GM12878 (cell line): ENCODE measurements around the gene PCID2. TPM values are rescaled to one million over a fixed set of nuclear protein-coding genes. Genes with fewer than 3 reads are reported as not detected.

ENCODE experiments used
- ATAC-seq: fragments of 200-7000 bp; cut with Tn5 transposase; 3 replicates; pipeline ENCODE4 v1.9.1; 2020; ENCODE audit warnings: mild to moderate bottlenecking, moderate library complexity
- BruUV-seq: library from RNA; stranded (reverse); fragments of 400-500 nt; replicated peaks from 2 replicates; lab custom pipeline; 2021; lab: Mats Ljungman, UMichigan
- CTCF ChIA-PET: fragments of 300-600 bp; sonication (Branson Sonifier 250); formaldehyde crosslinking; extraction: SDS; loops from one replicate; lab custom pipeline; 2021; ENCODE audit warnings: inconsistent platforms; lab: Yijun Ruan, JAX
- POLR2A ChIA-PET: fragments of 350-600 bp; formaldehyde crosslinking; extraction: SDS; loops from one replicate; lab custom pipeline; 2021; ENCODE audit warnings: inconsistent platforms; lab: Charles Lee
- RAD21 ChIA-PET: fragments of 300-600 bp; sonication (Branson Sonifier 250); formaldehyde crosslinking; loops from one replicate; lab custom pipeline; 2023; ENCODE audit warnings: antibody characterized with exemption; ENCODE audit not compliant: unreplicated experiment; lab: Charles Lee
- SMC1A ChIA-PET: fragments of 300-600 bp; sonication (Branson Sonifier 250); formaldehyde crosslinking; loops from one replicate; lab custom pipeline; 2023; ENCODE audit not compliant: unreplicated experiment, uncharacterized antibody; lab: Charles Lee
- DNase-seq: peaks from one replicate; pipeline ENCODE4 v3.0.0-alpha.2; 2011; ENCODE audit warnings: low read depth, low spot score
- FAIRE-seq: peaks from 3 replicates; lab custom pipeline; 2011; peaks lifted over from hg19 to GRCh38; lab: Jason Lieb, UNC
- H2AFZ ChIP-seq: 2 replicates; pipeline ENCODE4 v1.6.0; 2011; ENCODE audit warnings: low read depth, low read length, control low read depth; ENCODE audit not compliant: control insufficient read depth
- H3K27ac ChIP-seq: 2 replicates; pipeline ENCODE4 v1.5.1; 2011; ENCODE audit warnings: control low read depth; ENCODE audit not compliant: control insufficient read depth, insufficient read depth
- H3K27me3 ChIP-seq, 2 experiments: replicated peaks in 1 of 2; 2 replicates each; pipeline versions ENCODE4 v1.6.0 to v1.6.1; 2011; ENCODE audit warnings: low read length in 1 of 2; ENCODE audit not compliant: control insufficient read depth in 2 of 2, insufficient read depth in 2 of 2
- H3K36me3 ChIP-seq, 2 experiments: 2 replicates each; pipeline ENCODE4 v1.5.1; 2011; ENCODE audit warnings: low read length in 1 of 2; ENCODE audit not compliant: control insufficient read depth in 2 of 2, insufficient read depth in 2 of 2
- H3K4me1 ChIP-seq: 2 replicates; pipeline ENCODE4 v1.6.1; 2011; ENCODE audit warnings: mild to moderate bottlenecking, low read length, moderate library complexity, mixed read lengths; ENCODE audit not compliant: control insufficient read depth, insufficient read depth
- H3K4me2 ChIP-seq: 2 replicates; pipeline ENCODE4 v1.6.0; 2011; ENCODE audit warnings: control low read depth; ENCODE audit not compliant: control insufficient read depth, insufficient read depth
- H3K4me3 ChIP-seq: fragments of 200-600 bp; sonication (generic); 2 replicates; pipeline ENCODE4 v1.5.1; 2016
- H3K79me2 ChIP-seq: 2 replicates; pipeline ENCODE4 v1.6.0; 2011; ENCODE audit warnings: low read length; ENCODE audit not compliant: control insufficient read depth, insufficient read depth
- H3K9ac ChIP-seq: 2 replicates; pipeline ENCODE4 v1.8.0; 2011; ENCODE audit warnings: low read length, control low read depth, mixed read lengths; ENCODE audit not compliant: control insufficient read depth, insufficient read depth
- H3K9me3 ChIP-seq: replicated peaks from 3 replicates; pipeline ENCODE4 v1.5.1; 2011; ENCODE audit warnings: mild to moderate bottlenecking, low read length; ENCODE audit not compliant: control insufficient read depth, insufficient read depth
- H4K20me1 ChIP-seq: 2 replicates; pipeline ENCODE4 v1.6.0; 2011; ENCODE audit not compliant: control insufficient read depth, insufficient read depth
- BHLHE40 ChIP-seq, 2 experiments: fragments of 450-650 bp in 1 of 2; IDR thresholded peaks; 2 replicates each; pipeline ENCODE4 v1.6.1; 2011 to 2017; ENCODE audit warnings: low read depth in 2 of 2, borderline replicate concordance in 1 of 2, improper control_type of control experiment in 1 of 2, low read length in 1 of 2, mild to moderate bottlenecking in 1 of 2
- IKZF1 ChIP-seq: fragments of 450-650 bp; conservative IDR thresholded peaks from 2 replicates; pipeline ENCODE4 v1.6.1; 2017; ENCODE audit warnings: antibody characterized with exemption, mild to moderate bottlenecking
- NR2F1 ChIP-seq: fragments of 450-650 bp; conservative IDR thresholded peaks from 2 replicates; pipeline ENCODE4 v1.6.1; 2017; ENCODE audit warnings: mild to moderate bottlenecking
- POLR2A ChIP-seq: IDR thresholded peaks from 2 replicates; pipeline ENCODE4 v1.6.1; 2011; ENCODE audit warnings: low read depth, mild to moderate bottlenecking, low read length
- RAD51 ChIP-seq: fragments of 450-650 bp; IDR thresholded peaks from 2 replicates; pipeline ENCODE4 v1.6.1; 2016; ENCODE audit warnings: moderate library complexity, mild to moderate bottlenecking, inconsistent platforms
- RUNX3 ChIP-seq: IDR thresholded peaks from 2 replicates; pipeline ENCODE4 v1.6.1; 2012; ENCODE audit warnings: low read length, inconsistent platforms
- SMARCA5 ChIP-seq: fragments of 450-650 bp; IDR thresholded peaks from 2 replicates; pipeline ENCODE4 v1.6.1; 2017; ENCODE audit warnings: mild to moderate bottlenecking
- YY1 ChIP-seq: IDR thresholded peaks from 2 replicates; pipeline ENCODE4 v1.6.1; 2011; ENCODE audit warnings: low read depth, mild to moderate bottlenecking, low read length
- WGBS: methylation state at CpG from one replicate; pipeline ENCODE4 v1.1.6; 2016; ENCODE audit warnings: low lambda C conversion rate; ENCODE audit not compliant: insufficient replicate concordance, insufficient coverage; ENCODE audit errors: missing lambda C conversion rate; 5-methylcytosine and 5-hydroxymethylcytosine counted together
- in situ Hi-C: fragments of 300-500 bp; cut with MboI; formaldehyde crosslinking; loops from 9 replicates; pipeline ENCODE4 v1.14.3; 2018; ENCODE audit warnings: mixed read lengths
- intact Hi-C: fragments of 100-400 bp; cut with micrococcal nuclease; formaldehyde crosslinking; loops from one replicate; pipeline ENCODE4 v1.14.2; 2022; ENCODE audit not compliant: unreplicated experiment
- polyA plus RNA-seq, 11 experiments: library from polyadenylated mRNA; depleted of rRNA in 4 of 11; unstranded in 6 of 11; stranded (reverse) in 5 of 11; fragments of >200 nt; fragmentation: Nextera tagmentation in 4 of 11; fragmentation: Illumina TruSeq in 1 of 11; extraction: Ambion mirVana in 4 of 11; extraction: Trizol in 1 of 11; gene quantifications; 1 replicate in 1 of 11; 2 replicates in 10 of 11; pipeline versions ENCODE4 v1.2.1 to v1.2.3, GENCODE V29; 2011 to 2016; ENCODE audit warnings: inconsistent platforms in 2 of 11, missing spikeins in 2 of 11, low read depth in 1 of 11
- total RNA-seq, 4 experiments: library from RNA; depleted of rRNA in 3 of 4; stranded (reverse); fragments of >200 nt in 3 of 4; fragmentation: Illumina TruSeq in 1 of 4; extraction: Trizol in 1 of 4; gene quantifications; 2 replicates each; pipeline versions ENCODE4 v1.2.1 to v1.2.3, GENCODE V29; 2013 to 2021
- TF ChIP-seq, protein P1 (sequence below): fragments of 450-650 bp; IDR thresholded peaks from 2 replicates; pipeline ENCODE4 v1.6.1; 2018; ENCODE audit warnings: borderline replicate concordance, mild to moderate bottlenecking; ENCODE audit not compliant: partially characterized antibody
- TF ChIP-seq, protein P2 (sequence below): fragments of 150-350 bp; IDR thresholded peaks from 2 replicates; pipeline ENCODE4 v1.6.1; 2014; ENCODE audit warnings: mild to moderate bottlenecking, low read depth, low read length
- TF ChIP-seq, protein P3 (sequence below): IDR thresholded peaks from 2 replicates; pipeline ENCODE4 v1.6.1; 2011; ENCODE audit warnings: mild to moderate bottlenecking, low read depth, low read length, moderate library complexity; ENCODE audit not compliant: insufficient replicate concordance
- TF ChIP-seq, protein P4 (sequence below): IDR thresholded peaks from 2 replicates; pipeline ENCODE4 v1.6.1; 2012; ENCODE audit warnings: low read length, inconsistent platforms
- TF ChIP-seq, protein P5 (sequence below): IDR thresholded peaks from 2 replicates; pipeline ENCODE4 v1.6.1; 2011; ENCODE audit warnings: low read depth, mild to moderate bottlenecking, low read length, moderate library complexity, borderline replicate concordance; ENCODE audit errors: extremely low read depth
- TF ChIP-seq, protein P6 (sequence below): IDR thresholded peaks from 2 replicates; pipeline ENCODE4 v1.6.1; 2011; ENCODE audit warnings: low read depth, low read length, improper control_type of control experiment, borderline replicate concordance

Gene PCID2
- total and polyA plus RNA-seq, 10 of the 15 experiments (the other 5 are each of a cell fraction or from before 2014, with no cell fraction given): 37.0 to 98.1 (median 58.3) TPM

DNA sequence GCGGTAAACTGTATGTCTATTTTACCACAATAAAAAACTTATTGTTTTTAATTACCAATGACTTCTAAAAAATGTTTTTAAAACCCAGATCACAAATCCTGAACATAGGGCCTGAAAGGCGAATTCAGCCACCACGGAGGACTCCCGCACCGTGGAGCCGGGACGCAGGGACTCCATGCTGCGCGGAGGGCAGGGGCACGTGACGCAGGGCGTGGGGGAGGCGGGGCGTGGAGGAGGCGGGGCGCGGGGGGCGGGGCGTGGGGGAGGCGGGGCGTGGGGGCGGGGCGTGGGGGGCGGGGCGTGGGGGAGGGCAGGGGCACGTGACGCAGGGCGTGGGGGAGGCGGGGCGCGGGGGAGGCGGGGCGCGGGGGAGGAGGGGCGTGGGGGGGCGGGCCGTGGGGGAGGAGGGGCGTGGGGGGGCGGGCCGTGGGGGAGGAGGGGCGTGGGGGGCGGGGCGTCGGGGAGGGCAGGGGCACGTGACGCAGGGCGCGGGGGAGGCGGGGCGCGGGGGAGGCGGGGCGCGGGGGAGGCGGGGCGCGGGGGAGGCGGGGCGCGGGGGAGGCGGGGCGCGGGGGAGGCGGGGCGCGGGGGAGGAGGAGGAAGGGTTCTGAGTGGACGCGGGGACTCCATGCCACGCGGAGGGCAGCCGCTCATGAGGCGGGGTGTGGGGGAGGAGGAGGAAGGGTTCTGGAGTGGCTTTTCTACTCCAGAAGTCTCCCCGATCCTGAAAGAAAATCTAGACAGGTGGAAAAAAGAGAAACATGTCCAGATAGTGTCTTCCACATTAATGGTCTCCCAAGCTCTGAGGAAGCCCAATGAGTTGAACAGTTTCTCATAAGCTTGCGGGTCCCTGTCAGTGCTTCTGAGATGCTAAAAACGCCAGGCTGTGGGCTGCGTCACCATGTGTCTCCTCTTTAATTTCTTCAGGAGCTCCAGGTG is 54.4 kb downstream of the PCID2 start:
- H2AFZ ChIP-seq: peak overlapping the region; percentile 90
- intact Hi-C loops (loop anchor here (5.0 kb wide), 1 partner anchor 53 kb away; the partner anchor contains the start of genes CUL4A and PCID2), in situ Hi-C loops (no loop called here)
- H3K79me2 ChIP-seq: no peaks in the 10 kb centered on the region
- ChIA-PET POLR2A (no interaction called here), SMC1A (no interaction called here), CTCF (no interaction called here), RAD21 (no interaction called here)
- WGBS: 18% methylated on average over 15 of the region's 76 CpGs
- H3K9me3 ChIP-seq: peaks cover 6% of the 10 kb centered on the region; the same call in 1 of the 3 replicates
- no peaks in the 10 kb centered on the region for H3K36me3 ChIP-seq
- peaks cover 0 to 5% of the 10 kb centered on the region in 2 experiments; a peak in 3 of 4 replicates for H3K27me3 ChIP-seq
- ATAC-seq (peak; percentile 88), DNase-seq (peak; percentile 3), FAIRE-seq (no peak)
- peaks cover 8% of the 10 kb centered on the region for H3K4me1 ChIP-seq
- no peak overlapping the region for H3K27ac ChIP-seq
- peak overlapping the region; percentile 78 for H3K4me2 ChIP-seq
- peak overlapping the region; percentile 46 for H3K4me3 ChIP-seq
- H3K9ac ChIP-seq: peak overlapping the region; percentile 48; the same call in 1 of the 2 replicates
- H4K20me1 ChIP-seq: no peaks in the 10 kb centered on the region
- BruUV-seq: no TSS peak
- TF ChIP-seq, protein P1, sequence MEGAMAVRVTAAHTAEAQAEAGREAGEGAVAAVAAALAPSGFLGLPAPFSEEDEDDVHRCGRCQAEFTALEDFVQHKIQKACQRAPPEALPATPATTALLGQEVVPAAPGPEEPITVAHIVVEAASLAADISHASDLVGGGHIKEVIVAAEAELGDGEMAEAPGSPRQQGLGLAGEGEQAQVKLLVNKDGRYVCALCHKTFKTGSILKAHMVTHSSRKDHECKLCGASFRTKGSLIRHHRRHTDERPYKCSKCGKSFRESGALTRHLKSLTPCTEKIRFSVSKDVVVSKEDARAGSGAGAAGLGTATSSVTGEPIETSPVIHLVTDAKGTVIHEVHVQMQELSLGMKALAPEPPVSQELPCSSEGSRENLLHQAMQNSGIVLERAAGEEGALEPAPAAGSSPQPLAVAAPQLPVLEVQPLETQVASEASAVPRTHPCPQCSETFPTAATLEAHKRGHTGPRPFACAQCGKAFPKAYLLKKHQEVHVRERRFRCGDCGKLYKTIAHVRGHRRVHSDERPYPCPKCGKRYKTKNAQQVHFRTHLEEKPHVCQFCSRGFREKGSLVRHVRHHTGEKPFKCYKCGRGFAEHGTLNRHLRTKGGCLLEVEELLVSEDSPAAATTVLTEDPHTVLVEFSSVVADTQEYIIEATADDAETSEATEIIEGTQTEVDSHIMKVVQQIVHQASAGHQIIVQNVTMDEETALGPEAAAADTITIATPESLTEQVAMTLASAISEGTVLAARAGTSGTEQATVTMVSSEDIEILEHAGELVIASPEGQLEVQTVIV: no peak
- TF ChIP-seq IKZF1 (no peak), RUNX3 (no peak; the same call in 1 of the 2 replicates), POLR2A (peak; percentile 76), RAD51 (peak; percentile 73), SMARCA5 (no peak), NR2F1 (no peak), YY1 (peak; percentile 53; the same call in 1 of the 2 replicates), BHLHE40 (IDR thresholded peaks at IDR 0.05; ENCODE audit: borderline replicate concordance in 1 of 2, low read depth in 2 of 2, low read length in 1 of 2) (peak; percentile 80 to 85)
- TF ChIP-seq, protein P2, sequence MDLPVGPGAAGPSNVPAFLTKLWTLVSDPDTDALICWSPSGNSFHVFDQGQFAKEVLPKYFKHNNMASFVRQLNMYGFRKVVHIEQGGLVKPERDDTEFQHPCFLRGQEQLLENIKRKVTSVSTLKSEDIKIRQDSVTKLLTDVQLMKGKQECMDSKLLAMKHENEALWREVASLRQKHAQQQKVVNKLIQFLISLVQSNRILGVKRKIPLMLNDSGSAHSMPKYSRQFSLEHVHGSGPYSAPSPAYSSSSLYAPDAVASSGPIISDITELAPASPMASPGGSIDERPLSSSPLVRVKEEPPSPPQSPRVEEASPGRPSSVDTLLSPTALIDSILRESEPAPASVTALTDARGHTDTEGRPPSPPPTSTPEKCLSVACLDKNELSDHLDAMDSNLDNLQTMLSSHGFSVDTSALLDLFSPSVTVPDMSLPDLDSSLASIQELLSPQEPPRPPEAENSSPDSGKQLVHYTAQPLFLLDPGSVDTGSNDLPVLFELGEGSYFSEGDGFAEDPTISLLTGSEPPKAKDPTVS: no peak
- TF ChIP-seq, protein P3, sequence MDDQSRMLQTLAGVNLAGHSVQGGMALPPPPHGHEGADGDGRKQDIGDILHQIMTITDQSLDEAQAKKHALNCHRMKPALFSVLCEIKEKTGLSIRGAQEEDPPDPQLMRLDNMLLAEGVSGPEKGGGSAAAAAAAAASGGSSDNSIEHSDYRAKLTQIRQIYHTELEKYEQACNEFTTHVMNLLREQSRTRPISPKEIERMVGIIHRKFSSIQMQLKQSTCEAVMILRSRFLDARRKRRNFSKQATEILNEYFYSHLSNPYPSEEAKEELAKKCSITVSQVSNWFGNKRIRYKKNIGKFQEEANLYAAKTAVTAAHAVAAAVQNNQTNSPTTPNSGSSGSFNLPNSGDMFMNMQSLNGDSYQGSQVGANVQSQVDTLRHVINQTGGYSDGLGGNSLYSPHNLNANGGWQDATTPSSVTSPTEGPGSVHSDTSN: no peak
- TF ChIP-seq, protein P4, sequence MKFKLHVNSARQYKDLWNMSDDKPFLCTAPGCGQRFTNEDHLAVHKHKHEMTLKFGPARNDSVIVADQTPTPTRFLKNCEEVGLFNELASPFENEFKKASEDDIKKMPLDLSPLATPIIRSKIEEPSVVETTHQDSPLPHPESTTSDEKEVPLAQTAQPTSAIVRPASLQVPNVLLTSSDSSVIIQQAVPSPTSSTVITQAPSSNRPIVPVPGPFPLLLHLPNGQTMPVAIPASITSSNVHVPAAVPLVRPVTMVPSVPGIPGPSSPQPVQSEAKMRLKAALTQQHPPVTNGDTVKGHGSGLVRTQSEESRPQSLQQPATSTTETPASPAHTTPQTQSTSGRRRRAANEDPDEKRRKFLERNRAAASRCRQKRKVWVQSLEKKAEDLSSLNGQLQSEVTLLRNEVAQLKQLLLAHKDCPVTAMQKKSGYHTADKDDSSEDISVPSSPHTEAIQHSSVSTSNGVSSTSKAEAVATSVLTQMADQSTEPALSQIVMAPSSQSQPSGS: no peak
- TF ChIP-seq, protein P5, sequence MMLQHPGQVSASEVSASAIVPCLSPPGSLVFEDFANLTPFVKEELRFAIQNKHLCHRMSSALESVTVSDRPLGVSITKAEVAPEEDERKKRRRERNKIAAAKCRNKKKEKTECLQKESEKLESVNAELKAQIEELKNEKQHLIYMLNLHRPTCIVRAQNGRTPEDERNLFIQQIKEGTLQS: peak; percentile 57; the same call in 1 of the 2 replicates
- TF ChIP-seq, protein P6, sequence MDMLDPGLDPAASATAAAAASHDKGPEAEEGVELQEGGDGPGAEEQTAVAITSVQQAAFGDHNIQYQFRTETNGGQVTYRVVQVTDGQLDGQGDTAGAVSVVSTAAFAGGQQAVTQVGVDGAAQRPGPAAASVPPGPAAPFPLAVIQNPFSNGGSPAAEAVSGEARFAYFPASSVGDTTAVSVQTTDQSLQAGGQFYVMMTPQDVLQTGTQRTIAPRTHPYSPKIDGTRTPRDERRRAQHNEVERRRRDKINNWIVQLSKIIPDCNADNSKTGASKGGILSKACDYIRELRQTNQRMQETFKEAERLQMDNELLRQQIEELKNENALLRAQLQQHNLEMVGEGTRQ: peak; percentile 40; the same call in 1 of the 2 replicates
